ENCODE data around the gene ZNF414. TPM values are rescaled to one million over a fixed set of nuclear protein-coding genes. Genes with fewer than 3 reads are reported as not detected.
A peak's percentile ranks its signal among the peaks of the same experiment; 100 is the strongest.

ZNF414 gene
- total RNA-seq, 2 donors from 2014 or later = 25.4 to 34.2 TPM

DNA sequence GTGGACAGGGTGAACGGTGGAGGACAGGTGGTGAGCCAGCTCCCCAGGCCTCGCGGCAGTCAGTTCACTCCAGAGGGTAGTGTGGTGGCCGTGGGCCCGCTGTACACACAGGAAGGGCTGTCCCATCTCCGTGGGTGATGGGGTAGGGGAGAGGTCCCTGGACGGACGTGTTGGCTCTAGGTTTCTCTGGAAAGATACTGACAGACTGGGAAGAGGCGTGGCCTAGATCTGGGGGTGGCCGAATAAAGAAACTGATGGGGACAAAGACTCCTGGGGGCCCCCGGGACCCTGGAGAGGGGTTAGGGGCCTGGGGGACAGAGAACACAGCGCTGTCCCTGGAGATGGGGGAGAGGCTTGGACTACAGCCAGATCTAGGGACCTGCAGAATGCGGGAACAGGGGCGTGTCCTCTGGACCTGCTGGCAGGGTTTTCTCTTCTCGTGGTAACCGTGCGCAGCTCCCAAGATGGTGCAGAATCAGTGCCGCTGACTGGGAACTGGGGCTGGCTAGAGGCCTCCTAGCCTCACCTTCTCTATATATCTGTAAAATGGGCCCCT lies 7.5 kb downstream of the ZNF414 start:
- H3K36me3 ChIP-seq (replicated peaks in 1 of 2; ENCODE audit: insufficient read depth in 1 of 2, low read depth in 2 of 2) = no peaks in the 10 kb centered on the region
- peak overlapping the region; percentile 12 to 74 (median 52) for H3K27ac ChIP-seq
- 16 to 28% methylated on average over 12 to 18 of the region's 18 CpGs for WGBS, 2 donors
- no peaks in the 10 kb centered on the region for H3K9me3 ChIP-seq
- DNase-seq = peak; percentile 33 to 58 (median 49)
- H3K27me3 ChIP-seq = no peaks in the 10 kb centered on the region
- H3K4me3 ChIP-seq = no peak overlapping the region
- intact Hi-C loops (cut with DNase I) = loop anchor here (5.0 to 10.0 kb wide), 2 partner anchors 102 to 154 kb away; no protein-coding TSS in a partner anchor
- no peak for TF ChIP-seq POLR2A (IDR thresholded peaks at IDR 0.05)
- TF ChIP-seq, protein P1, sequence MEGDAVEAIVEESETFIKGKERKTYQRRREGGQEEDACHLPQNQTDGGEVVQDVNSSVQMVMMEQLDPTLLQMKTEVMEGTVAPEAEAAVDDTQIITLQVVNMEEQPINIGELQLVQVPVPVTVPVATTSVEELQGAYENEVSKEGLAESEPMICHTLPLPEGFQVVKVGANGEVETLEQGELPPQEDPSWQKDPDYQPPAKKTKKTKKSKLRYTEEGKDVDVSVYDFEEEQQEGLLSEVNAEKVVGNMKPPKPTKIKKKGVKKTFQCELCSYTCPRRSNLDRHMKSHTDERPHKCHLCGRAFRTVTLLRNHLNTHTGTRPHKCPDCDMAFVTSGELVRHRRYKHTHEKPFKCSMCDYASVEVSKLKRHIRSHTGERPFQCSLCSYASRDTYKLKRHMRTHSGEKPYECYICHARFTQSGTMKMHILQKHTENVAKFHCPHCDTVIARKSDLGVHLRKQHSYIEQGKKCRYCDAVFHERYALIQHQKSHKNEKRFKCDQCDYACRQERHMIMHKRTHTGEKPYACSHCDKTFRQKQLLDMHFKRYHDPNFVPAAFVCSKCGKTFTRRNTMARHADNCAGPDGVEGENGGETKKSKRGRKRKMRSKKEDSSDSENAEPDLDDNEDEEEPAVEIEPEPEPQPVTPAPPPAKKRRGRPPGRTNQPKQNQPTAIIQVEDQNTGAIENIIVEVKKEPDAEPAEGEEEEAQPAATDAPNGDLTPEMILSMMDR (IDR thresholded peaks at IDR 0.05) = no peak
- ATAC-seq = peak; percentile 39
- peaks cover 13% of the 10 kb centered on the region for H3K4me1 ChIP-seq

DNA sequence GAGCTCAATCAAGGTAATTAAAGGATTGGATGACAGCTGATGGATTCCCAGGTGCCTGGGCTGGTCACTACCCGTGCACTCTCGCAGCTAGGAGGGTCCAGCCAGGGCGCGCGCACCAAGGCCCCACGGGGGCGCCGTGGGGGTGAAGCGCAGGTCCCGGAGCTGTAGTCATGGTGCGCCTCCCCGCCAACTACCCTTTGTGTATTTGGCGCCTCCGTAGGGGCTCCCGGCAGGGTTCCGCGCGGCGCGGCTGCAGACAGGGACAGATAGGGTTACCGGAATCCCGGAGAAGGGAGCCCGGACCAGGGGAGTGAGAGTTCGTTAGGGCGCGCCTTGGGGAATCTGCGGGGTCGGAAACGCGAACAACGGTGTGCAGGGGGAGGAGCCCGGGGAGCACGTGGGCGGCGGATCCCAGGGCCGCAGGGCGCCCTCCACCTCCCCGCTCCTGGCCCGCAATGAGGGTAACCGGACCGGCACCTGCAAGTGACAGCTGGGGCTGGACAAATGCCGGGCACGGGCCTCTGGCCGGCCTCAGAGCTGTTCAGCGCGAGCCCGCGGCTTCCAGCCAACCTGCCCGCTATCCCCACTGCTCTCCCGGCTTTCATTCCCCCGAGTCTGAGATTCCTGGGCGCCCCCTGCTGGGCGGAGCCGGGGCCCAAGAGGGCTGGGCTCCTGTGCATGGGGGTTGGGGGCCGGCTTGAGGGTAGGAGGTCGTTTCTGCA lies 8.1 kb downstream of the ZNF414 start:
- Histone ChIP-seq H3K27me3 (no peaks in the 10 kb centered on the region), H3K4me3 (peak overlapping the region in 1 of 2 donors; percentile 30), H3K36me3 (replicated peaks in 1 of 2; ENCODE audit: insufficient read depth in 1 of 2, low read depth in 2 of 2) (no peaks in the 10 kb centered on the region), H3K27ac (peak overlapping the region; percentile 12 to 74 (median 52)), H3K4me1 (peaks cover 13% of the 10 kb centered on the region), H3K9me3 (no peaks in the 10 kb centered on the region)
- WGBS, 2 donors = 0 to 1% methylated on average over 12 to 53 of the region's 56 CpGs
- TF ChIP-seq POLR2A (IDR thresholded peaks at IDR 0.05) = peak in 2 of 3 donors; percentile 22 to 36
- TF ChIP-seq, protein P1 (IDR thresholded peaks at IDR 0.05) = peak; percentile 77 to 90 (median 83)
- peak; percentile 88 for ATAC-seq
- DNase-seq = peak; percentile 84 to 92 (median 86)
- intact Hi-C loops (cut with DNase I) = loop anchor here (5.0 to 10.0 kb wide), 2 partner anchors 101 to 154 kb away; no protein-coding TSS in a partner anchor

DNA sequence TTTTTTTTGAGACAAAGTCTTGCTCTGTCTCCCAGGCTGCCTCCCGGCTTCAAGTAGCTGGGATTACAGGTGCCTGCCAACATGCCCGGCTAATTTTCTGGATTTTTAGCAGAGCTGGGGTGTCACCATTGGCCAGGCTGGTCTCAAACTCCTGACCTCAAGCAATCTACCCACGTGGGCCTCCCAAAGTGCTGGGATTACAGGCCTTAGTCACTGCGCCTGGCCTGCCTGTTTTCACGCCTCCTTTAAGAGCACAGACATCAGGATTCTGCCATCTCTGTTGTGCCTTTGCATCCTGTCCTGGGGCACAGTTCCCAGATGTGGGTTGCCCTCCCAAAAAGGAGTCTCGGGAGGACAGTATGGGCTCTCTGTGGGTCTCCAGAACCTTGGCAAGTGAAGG lies 9.0 kb downstream of the ZNF414 start:
- H3K4me1 ChIP-seq = peaks cover 13% of the 10 kb centered on the region
- DNase-seq (no peak), ATAC-seq (no peak)
- intact Hi-C loops (cut with DNase I) = loop anchor here (5.0 to 10.0 kb wide), 2 partner anchors 100 to 153 kb away; no protein-coding TSS in a partner anchor
- H3K4me3 ChIP-seq = no peak overlapping the region
- no peaks in the 10 kb centered on the region for H3K27me3 ChIP-seq
- 69 to 73% methylated on average over 5 to 6 of the region's 6 CpGs for WGBS, 2 donors
- H3K9me3 ChIP-seq = no peaks in the 10 kb centered on the region
- no peaks in the 10 kb centered on the region for H3K36me3 ChIP-seq (replicated peaks in 1 of 2; ENCODE audit: insufficient read depth in 1 of 2, low read depth in 2 of 2)
- no peak overlapping the region for H3K27ac ChIP-seq
- TF ChIP-seq POLR2A (IDR thresholded peaks at IDR 0.05) = no peak
- TF ChIP-seq, protein P1 (IDR thresholded peaks at IDR 0.05) = no peak

DNA sequence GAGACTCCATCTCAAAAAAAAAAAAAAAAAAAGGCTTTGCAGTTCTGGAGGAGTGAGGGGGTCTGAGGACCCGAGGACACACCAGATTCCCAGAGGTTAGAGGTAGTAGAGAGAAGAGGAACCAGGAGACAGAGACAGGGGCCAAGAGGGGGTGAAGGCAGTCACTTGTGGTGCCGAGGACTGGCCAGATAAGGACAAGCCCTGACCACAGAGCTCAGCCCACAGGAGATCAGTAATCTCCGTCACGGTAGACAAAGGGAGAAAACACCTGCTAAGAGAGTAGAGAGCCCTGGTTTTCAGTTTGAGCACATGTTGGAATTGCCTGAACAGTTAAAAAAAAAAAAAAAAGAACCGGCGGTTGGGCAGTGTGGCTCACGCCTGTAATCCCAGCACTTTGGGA lies 9.8 kb downstream of the ZNF414 start:
- 55 to 84% methylated on average over 7 of the region's 7 CpGs for WGBS, 2 donors
- H3K27ac ChIP-seq = no peak overlapping the region
- no peak for ATAC-seq

More for the DNA sequence above, 9.8 kb downstream of the ZNF414 start:
- H3K27me3 ChIP-seq = no peaks in the 10 kb centered on the region
- H3K4me1 ChIP-seq = peaks cover 13% of the 10 kb centered on the region
- H3K36me3 ChIP-seq (replicated peaks in 1 of 2; ENCODE audit: insufficient read depth in 1 of 2, low read depth in 2 of 2) = no peaks in the 10 kb centered on the region
- no peak overlapping the region for H3K4me3 ChIP-seq
- TF ChIP-seq, protein P1 (IDR thresholded peaks at IDR 0.05) = no peak
- TF ChIP-seq POLR2A (IDR thresholded peaks at IDR 0.05) = no peak
- H3K9me3 ChIP-seq = no peaks in the 10 kb centered on the region
- no peak for DNase-seq
- intact Hi-C loops (cut with DNase I) = loop anchor here (10.0 kb wide), 1 partner anchor 99 kb away; no protein-coding TSS in a partner anchor

Measured in body of pancreas (tissue), 4 donors.